ENCODE measurements around the gene CDK19. TPM values are rescaled to one million over a fixed set of nuclear protein-coding genes. Genes with fewer than 3 reads are reported as not detected.
A peak's percentile ranks its signal among the peaks of the same experiment; 100 is the strongest.
"Not testable (repeated sequence)": the region's sequence is repeated elsewhere in the genome, so short reads cannot be mapped to it uniquely, and the experiment has no call there.

The CDK19 gene
- total RNA-seq, 6 experiments from 2014 or later, result 2.8 to 7.9 (median 5.5) TPM

DNA sequence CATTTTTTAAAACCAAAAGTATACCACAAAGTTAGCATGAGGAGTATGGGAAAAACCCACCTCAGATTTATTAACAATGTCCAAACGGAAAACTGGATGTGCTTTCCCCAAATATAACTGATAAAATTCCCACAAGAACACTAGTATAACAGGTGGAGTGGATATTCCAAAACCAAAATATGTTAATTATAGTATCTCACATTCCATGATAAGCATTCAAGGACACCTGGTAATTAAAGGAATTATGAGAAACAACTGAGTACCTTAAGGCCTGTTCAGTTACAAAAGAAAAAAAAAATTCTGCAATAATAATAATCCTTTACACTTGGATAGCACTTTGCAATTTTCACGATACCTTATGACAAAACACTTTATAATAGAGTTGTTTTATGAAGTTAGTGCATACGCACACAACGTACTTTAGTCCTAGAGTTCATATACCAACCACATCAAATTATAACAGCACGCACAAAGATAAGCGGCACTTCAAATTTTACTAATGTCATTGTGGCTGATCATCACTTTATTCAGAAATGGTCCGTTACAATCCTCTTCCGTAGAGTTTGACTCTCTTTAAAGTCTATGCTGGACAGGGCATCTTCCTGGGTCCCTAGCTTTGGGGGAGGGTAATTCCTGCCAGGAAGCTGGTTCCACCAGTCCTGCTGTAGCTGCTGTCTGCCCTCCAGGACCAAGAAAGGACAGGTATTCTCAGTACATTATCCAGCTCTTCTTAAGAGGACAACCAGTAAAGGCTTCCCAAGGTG lies 1.7 kb downstream of the CDK19 start:
- intact Hi-C loops (cut with DNase I), result no loop called here
- Histone ChIP-seq H3K4me1 (peaks cover 0 to 11% (median 5%) of the 10 kb centered on the region in 4 donors), H3K4me3 (peak overlapping the region; percentile 62 to 98 (median 95)), H3K36me3 (no peaks in the 10 kb centered on the region), H3K9me3 (no peaks in the 10 kb centered on the region), H3K27ac (no peak overlapping the region), H3K27me3 (no peaks in the 10 kb centered on the region)
- DNase-seq (no peak), ATAC-seq (no peak)
- WGBS (ENCODE audit: insufficient coverage, low coverage, low lambda C conversion rate, missing lambda C conversion rate), result 86% methylated on average over 8 of the region's 8 CpGs
- TF ChIP-seq, protein P1, sequence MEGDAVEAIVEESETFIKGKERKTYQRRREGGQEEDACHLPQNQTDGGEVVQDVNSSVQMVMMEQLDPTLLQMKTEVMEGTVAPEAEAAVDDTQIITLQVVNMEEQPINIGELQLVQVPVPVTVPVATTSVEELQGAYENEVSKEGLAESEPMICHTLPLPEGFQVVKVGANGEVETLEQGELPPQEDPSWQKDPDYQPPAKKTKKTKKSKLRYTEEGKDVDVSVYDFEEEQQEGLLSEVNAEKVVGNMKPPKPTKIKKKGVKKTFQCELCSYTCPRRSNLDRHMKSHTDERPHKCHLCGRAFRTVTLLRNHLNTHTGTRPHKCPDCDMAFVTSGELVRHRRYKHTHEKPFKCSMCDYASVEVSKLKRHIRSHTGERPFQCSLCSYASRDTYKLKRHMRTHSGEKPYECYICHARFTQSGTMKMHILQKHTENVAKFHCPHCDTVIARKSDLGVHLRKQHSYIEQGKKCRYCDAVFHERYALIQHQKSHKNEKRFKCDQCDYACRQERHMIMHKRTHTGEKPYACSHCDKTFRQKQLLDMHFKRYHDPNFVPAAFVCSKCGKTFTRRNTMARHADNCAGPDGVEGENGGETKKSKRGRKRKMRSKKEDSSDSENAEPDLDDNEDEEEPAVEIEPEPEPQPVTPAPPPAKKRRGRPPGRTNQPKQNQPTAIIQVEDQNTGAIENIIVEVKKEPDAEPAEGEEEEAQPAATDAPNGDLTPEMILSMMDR (IDR thresholded peaks at IDR 0.05), result no peak
- no peak for TF ChIP-seq POLR2A (IDR thresholded peaks at IDR 0.05)

GRCh38 chr6:110812719-110813118 lies 2.5 kb downstream of the CDK19 start:
- intact Hi-C loops (cut with DNase I), result no loop called here
- Histone ChIP-seq H3K9me3 (no peaks in the 10 kb centered on the region), H3K27me3 (no peaks in the 10 kb centered on the region), H3K4me3 (no peak overlapping the region), H3K27ac (no peak overlapping the region), H3K36me3 (no peaks in the 10 kb centered on the region), H3K4me1 (peaks cover 0 to 11% (median 5%) of the 10 kb centered on the region in 4 donors)
- no peak for TF ChIP-seq POLR2A (IDR thresholded peaks at IDR 0.05)
- TF ChIP-seq, protein P1 (IDR thresholded peaks at IDR 0.05), result no peak
- DNase-seq (no peak), ATAC-seq (no peak)
- WGBS (ENCODE audit: insufficient coverage, low coverage, low lambda C conversion rate, missing lambda C conversion rate), result 89% methylated on average over 4 of the region's 4 CpGs

GRCh38 chr6:110810896-110811586 lies 4.2 kb downstream of the CDK19 start:
- no peak overlapping the region for H3K4me3 ChIP-seq
- no peak for ATAC-seq
- no peak overlapping the region for H3K27ac ChIP-seq
- TF ChIP-seq POLR2A (IDR thresholded peaks at IDR 0.05), result no peak
- TF ChIP-seq, protein P1 (IDR thresholded peaks at IDR 0.05), result no peak
- no peaks in the 10 kb centered on the region for H3K27me3 ChIP-seq
- no peaks in the 10 kb centered on the region for H3K9me3 ChIP-seq
- H3K36me3 ChIP-seq, result no peaks in the 10 kb centered on the region
- 87% methylated on average over 10 of the region's 10 CpGs for WGBS (ENCODE audit: insufficient coverage, low coverage, low lambda C conversion rate, missing lambda C conversion rate)
- intact Hi-C loops (cut with DNase I), result no loop called here
- DNase-seq, result no peak
- H3K4me1 ChIP-seq, result peaks cover 0 to 11% (median 2%) of the 10 kb centered on the region in 4 donors

GRCh38 chr6:110809792-110810191 lies 5.5 kb downstream of the CDK19 start:
- H3K9me3 ChIP-seq, result no peaks in the 10 kb centered on the region
- no peak for TF ChIP-seq POLR2A (IDR thresholded peaks at IDR 0.05)
- TF ChIP-seq, protein P1 (IDR thresholded peaks at IDR 0.05), result no peak
- H3K27me3 ChIP-seq, result no peaks in the 10 kb centered on the region
- no peaks in the 10 kb centered on the region for H3K36me3 ChIP-seq
- peaks cover 0 to 15% (median 2%) of the 10 kb centered on the region in 4 donors for H3K4me1 ChIP-seq
- DNase-seq, result no peak
- no peak overlapping the region for H3K4me3 ChIP-seq
- H3K27ac ChIP-seq, result no peak overlapping the region
- ATAC-seq, result no peak
- 94% methylated on average over 2 of the region's 2 CpGs for WGBS (ENCODE audit: insufficient coverage, low coverage, low lambda C conversion rate, missing lambda C conversion rate)
- intact Hi-C loops (cut with DNase I), result no loop called here

- H3K36me3 ChIP-seq; H3K4me1 ChIP-seq; H3K4me3 ChIP-seq; DNase-seq; H3K27me3 ChIP-seq; H3K9me3 ChIP-seq; intact Hi-C loops (cut with DNase I); ATAC-seq; H3K27ac ChIP-seq: not testable (repeated sequence)
- WGBS (ENCODE audit: insufficient coverage, low coverage, low lambda C conversion rate, missing lambda C conversion rate), result 95% methylated on average over 3 of the region's 3 CpGs
Measured at GRCh38 chr6:110802175-110802574, 13.1 kb downstream of the CDK19 start.

Measured in right lobe of liver (tissue), 6 donors.